HG03354 (cell line): ENCODE data around the gene PRSS57.
"Not testable (repeated sequence)": the region's sequence is repeated elsewhere in the genome, so short reads cannot be mapped to it uniquely, and the experiment has no call there.

ENCODE experiments used
- ATAC-seq: cut with Tn5 transposase; IDR thresholded peaks from one replicate; pipeline ENCODE4 v1.9.1; 2021; ENCODE audit warnings: mild to moderate bottlenecking; ENCODE audit not compliant: unreplicated experiment, poor library complexity, severe bottlenecking

The PRSS57 gene

DNA sequence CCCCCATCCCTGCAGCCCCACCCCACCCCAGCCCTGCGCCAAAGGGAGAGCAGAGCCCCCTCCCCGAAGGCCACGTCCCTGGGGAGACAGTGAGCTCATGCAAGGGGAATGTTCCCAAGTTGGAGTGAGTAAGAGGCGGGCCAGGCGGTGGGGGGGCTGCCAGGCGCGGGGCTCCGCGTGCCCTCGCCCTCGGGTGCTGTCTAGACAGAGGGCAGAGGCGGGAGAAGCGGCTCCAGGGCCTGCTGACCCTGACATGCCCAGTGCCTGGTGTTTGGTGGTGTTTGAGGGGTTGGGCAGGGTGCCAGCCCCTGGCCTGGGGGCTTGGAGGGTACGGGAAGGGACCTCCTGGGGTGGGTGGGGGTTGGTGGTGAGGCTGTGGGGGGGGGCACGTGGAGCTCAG, 18.1 kb downstream of the PRSS57 start:
- no peak for ATAC-seq

DNA sequence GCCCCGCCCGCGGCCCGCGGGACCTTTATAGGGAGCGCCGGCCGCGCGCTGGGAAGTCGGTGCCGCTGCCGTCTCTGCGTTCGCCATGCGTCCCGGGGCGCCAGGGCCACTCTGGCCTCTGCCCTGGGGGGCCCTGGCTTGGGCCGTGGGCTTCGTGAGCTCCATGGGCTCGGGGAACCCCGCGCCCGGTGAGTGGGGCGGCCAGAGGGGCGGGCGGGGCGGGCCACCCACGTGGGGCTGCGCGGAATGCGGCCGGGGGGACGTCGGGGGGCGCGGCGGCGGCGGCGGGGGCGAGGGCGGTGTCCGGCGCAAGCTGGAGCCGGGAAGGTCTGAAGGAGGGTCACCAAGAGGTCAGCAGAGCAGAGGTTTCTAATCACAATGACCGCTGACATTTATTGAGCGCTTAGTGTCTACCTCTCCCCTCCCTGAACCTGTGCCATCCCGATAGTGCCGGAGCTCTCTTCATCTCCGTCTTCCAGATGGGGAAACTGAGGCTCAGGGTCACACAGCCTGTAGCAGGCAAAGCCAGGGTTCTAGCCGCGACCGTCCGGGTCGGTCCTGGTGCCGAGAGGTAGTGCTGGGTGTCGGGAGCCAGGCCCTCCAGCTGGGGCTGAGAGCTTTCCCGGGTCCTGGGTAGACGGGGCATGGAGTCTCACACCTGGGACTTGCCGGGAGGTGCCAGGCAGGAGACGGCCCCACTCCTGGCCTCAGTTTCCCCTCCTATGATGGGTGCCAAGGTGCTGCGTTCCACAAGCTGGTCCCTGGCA, 18.7 kb downstream of the PRSS57 start, which contains the start of gene FSTL3:
Gene FSTL3, plus strand, starts transcription at position 54 of the 767 bp plus-strand sequence. Its CDS starts 32 bp downstream, at position 86.
- ATAC-seq, result no peak

DNA sequence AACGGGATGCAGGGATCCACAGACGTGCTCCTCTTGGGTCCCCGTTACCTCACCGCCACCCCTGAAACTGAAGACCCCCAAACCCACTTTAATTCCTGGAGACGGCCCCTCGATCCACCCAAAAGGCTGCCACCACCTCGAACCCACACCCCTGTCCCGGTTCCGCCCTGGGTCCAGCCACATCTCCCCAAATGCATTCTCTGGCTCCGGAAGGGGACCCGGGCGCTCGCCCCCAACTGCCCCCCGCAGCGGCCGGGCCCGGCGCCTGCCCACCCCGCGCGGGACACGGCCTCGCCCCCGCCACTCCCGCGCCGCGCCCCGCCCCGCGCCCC, 19.3 kb downstream of the PRSS57 start:
- ATAC-seq, result no peak

- ATAC-seq, result no peak
Measured at GRCh38 chr19:674282-675151, 20.7 kb downstream of the PRSS57 start.

- ATAC-seq, result no peak
Measured at GRCh38 chr19:670609-671075, 24.6 kb downstream of the PRSS57 start.

DNA sequence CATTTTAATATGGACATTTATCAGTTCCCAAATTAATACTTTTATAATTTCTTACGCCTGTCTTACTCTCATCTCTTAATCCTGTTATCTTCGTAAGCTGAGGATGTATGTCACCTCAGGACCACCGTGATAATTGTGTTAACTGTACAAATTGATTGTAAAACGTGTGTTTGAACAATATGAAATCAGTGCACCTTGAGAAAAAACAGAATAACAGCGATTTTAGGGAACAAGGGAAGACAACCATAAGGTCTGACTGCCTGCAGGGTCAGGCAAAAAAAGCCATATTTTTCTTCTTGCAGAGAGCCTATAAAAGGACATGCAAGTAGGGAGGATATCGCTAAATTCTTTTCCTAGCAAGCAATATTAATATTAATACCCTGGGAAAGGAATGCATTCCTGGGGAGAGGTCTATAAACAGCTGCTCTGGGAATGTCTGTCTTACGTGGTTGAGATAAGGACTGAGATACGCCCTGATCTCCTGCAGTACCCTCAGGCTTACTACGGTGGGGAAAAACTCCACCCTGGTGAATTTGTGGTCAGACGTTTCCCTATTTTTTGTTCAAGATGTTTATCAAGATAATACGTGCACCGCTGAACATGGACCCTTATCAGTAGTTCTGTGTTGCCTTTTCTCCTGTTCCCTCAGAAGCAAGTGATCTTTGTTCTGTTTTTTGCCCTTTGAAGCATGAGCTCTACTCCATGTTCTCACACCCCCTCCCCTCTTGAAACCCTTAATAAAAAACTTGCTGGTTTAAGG, 26.4 kb downstream of the PRSS57 start:
- not testable (repeated sequence) for ATAC-seq

DNA sequence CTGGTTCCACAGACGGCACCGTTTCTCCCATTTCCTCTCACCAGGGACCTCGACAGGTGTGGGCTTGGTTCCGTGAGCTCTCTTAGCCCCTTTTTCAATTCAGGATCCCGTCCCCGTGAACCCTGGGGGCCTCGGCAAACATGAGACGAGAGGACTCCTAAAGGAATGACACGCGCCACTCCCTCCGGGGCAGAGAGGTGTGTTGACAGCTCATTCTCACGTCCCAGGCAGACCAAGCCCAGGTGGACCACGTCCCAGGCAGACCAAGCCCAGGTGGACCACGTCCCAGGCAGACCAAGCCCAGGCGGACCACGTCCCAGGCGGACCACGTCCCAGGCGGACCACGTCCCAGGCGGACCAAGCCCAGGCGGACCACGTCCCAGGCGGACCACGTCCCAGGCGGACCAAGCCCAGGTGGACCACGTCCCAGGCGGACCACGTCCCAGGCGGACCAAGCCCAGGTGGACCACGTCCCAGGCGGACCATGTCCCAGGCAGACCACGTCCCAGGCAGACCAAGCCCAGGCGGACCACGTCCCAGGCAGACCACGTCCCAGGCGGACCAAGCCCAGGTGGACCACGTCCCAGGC, 28.2 kb downstream of the PRSS57 start:
- not testable (repeated sequence) for ATAC-seq

DNA sequence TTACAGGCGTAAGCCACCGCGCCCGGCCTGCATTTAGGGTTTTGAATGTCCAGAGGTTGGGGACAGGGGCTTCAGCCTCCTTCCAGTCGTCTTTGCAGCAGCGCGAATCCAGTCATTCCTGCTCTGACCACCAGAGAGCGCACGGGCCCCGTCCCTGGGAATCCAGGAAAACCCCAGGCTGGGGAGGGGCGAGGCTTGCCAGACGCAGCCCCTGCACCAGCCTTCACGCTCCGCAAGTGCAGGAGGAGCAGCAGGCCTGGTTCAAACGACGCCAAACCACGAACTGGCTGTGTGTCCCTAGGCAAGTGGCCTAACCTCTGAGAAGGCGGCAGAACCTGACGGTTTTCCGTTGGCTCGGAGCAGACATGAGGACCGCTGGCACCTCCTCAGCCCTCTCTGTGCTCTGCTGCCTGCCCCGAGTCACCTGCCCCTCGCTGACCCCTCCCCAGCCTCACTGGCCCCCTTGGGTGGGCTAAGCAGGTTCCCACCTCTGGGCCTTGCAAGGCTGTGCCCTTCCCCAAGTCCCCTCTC, 30.3 kb downstream of the PRSS57 start:
- ATAC-seq, result no peak

GRCh38 chr19:663682-664117, 31.6 kb downstream of the PRSS57 start:
- no peak for ATAC-seq

GRCh38 chr19:662962-663681, 32.1 kb downstream of the PRSS57 start, which contains the start of gene RNF126:
Gene RNF126, minus strand, starts transcription at chr19:663214. Its CDS starts 93 bp downstream, at chr19:663121.
- ATAC-seq, result peak; percentile 64

- ATAC-seq, result peak; percentile 20
Measured at GRCh38 chr19:662207-662961, 32.9 kb downstream of the PRSS57 start.

DNA sequence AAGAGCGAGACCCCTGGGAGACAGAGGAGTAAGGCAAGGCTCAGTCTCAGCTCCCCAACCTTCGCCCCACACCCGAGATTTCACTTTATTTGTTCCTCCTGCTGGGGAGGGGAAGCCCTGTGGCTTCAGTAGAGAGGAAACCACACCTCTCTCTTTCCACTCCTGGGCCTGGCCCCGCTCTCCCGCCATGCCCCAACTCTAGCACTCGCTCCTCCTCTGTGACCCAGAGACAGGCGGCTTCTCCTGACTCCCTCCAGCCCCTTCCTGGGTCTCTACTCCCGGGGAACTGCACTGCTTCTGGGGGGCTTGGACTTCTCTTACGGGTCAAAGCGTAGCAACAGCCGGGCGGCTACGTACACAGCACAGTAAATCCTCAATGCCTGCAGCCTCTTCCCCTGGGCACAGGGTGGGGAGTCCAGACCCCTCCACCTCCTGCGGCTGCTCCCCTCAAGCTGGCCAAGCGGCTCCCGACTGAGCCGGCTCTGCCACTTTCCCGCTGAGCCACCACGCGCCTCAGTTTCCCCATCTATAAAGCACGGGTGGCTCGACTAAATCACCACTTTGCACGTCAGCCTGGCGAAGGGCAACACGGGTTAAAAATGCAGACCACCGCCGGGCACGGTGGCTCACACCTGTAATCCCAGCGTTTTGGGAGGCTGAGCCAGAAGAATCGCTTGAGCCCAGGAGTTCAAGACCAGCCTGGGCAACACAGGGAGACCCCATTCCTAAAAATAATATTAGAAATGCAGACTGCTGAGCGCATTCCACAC, 33.6 kb downstream of the PRSS57 start:
- no peak for ATAC-seq

GRCh38 chr19:660793-661426, 34.3 kb downstream of the PRSS57 start:
- no peak for ATAC-seq

DNA sequence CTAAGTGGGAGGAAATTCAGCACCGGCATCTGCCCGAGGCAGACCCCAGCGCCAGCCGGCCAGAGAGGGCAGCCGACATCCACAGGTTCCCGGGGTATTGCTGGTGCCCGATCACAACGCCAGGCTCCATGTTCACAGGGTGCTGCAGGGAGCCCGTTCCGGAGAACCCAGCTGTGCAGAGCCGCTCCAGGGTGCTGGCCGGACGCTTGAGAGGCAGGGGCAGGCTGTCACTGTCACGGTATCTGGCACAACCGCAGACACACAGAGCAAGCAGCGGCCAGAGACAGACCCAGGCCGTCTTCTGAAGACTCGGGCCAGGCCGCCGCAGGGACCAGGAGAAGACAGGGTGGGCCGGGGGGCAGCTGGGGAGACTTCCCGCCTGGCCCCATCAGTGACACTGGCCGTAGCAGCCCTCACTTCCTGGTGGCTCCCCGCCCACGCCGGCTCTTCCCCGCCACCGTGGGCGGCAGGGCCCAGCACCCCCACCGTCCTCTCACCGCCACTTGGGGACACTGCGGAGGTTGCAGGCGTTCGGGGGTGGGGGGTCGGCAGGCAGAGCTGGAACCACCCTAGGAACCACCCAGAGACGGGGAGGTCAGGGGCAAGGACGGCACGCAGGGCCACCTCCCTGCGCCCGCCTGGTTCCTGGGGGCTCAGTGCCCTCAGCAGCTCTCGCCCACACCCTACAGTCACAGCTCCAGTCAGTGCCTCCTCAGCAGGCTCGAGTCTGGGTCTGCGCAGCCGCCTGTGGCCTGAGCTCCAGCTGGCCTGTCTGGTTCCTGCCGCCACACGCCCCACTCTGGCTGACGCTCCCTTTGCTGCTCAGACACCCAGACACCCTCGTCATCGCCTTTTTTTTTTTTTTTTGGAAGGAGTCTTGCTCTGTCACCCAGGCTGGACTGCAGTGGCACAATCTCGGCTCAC, 36.1 kb downstream of the PRSS57 start:
- no peak for ATAC-seq

GRCh38 chr19:658059-658839, 37.0 kb downstream of the PRSS57 start:
- ATAC-seq, result no peak
